ENCODE measurements around the gene NUDT22. TPM values are rescaled to one million over a fixed set of nuclear protein-coding genes. Genes with fewer than 3 reads are reported as not detected.

Gene NUDT22
- total and polyA plus RNA-seq, 2 experiments from 2014 or later, result 33.9 to 67.0 TPM

- TF ChIP-seq ZNF462 (CRISPR knock-in tag; IDR thresholded peaks at IDR 0.05), result no peak
- no peak for TF ChIP-seq POLR2AphosphoS5 (IDR thresholded peaks at IDR 0.05; ENCODE audit: low read depth)
- no peak for TF ChIP-seq JUNB (IDR thresholded peaks at IDR 0.05; ENCODE audit: unreplicated experiment)
- TF ChIP-seq REST (IDR thresholded peaks at IDR 0.05; ENCODE audit: unreplicated experiment), result no peak
Observed at GRCh38 chr11:64208796-64209562, 17.1 kb upstream of the NUDT22 start (continued).

- Histone ChIP-seq H3K4me2 (no peak overlapping the region), H3K4me1 (ENCODE audit: insufficient read depth) (no peaks in the 10 kb centered on the region; the same call in 1 of the 2 replicates)
- no peak for DNase-seq (ENCODE audit: low spot score)
- TF ChIP-seq CTCF (conservative IDR thresholded peaks at IDR 0.05; ENCODE audit: low read depth in 2 of 2) (no peak), STAT1 (IDR thresholded peaks at IDR 0.05; ENCODE audit: unreplicated experiment) (no peak), ZNF114 (CRISPR knock-in tag; IDR thresholded peaks at IDR 0.05) (no peak), REST (IDR thresholded peaks at IDR 0.05; ENCODE audit: unreplicated experiment) (no peak), POLR2AphosphoS5 (IDR thresholded peaks at IDR 0.05; ENCODE audit: low read depth) (no peak), NANOG (IDR thresholded peaks at IDR 0.05; ENCODE audit: borderline replicate concordance) (no peak)
Observed at GRCh38 chr11:64209563-64209843, 16.6 kb upstream of the NUDT22 start.

More at GRCh38 chr11:64209563-64209843, 16.6 kb upstream of the NUDT22 start:
- H3K9me2 ChIP-seq (ENCODE audit: insufficient read depth), result no peaks in the 10 kb centered on the region
- Mint-ChIP-seq H3K4me1 (peaks cover 6% of the 10 kb centered on the region), H3K27me3 (ENCODE audit: insufficient read depth, low read depth, poor library complexity) (peaks cover 12% of the 10 kb centered on the region), H3K4me3 (no peak overlapping the region), H3K27ac (no peak overlapping the region), H3K9me3 (no peaks in the 10 kb centered on the region), H3K36me3 (ENCODE audit: low read depth) (peaks cover 30% of the 10 kb centered on the region)
- peaks cover 7% of the 10 kb centered on the region for H3K36me3 ChIP-seq (ENCODE audit: insufficient read depth)
- no peak for ATAC-seq
- 0 out of 2 replicates have a peak overlapping the region, but pooled peaks have one; percentile 26 for H3K27ac ChIP-seq (ENCODE audit: low read depth)
- H4K20me1 ChIP-seq (replicated peaks; ENCODE audit: insufficient read depth), result peaks cover 7% of the 10 kb centered on the region; the same call in 1 of the 2 replicates
- H3K4me3 ChIP-seq, result no peak overlapping the region
- no peaks in the 10 kb centered on the region for H3K79me2 ChIP-seq (replicated peaks; ENCODE audit: insufficient read depth)
- peaks cover 12% of the 10 kb centered on the region; the same call in 1 of the 2 replicates for H3F3A ChIP-seq (replicated peaks; ENCODE audit: low read depth)
- no peak overlapping the region for H2AFZ ChIP-seq
- no peaks in the 10 kb centered on the region for H3K27me3 ChIP-seq (ENCODE audit: insufficient read depth)

Data from GM23338 (cell line).